ENCODE results near the gene NDUFB7. TPM values are rescaled to one million over a fixed set of nuclear protein-coding genes. Genes with fewer than 3 reads are reported as not detected.

NDUFB7 gene
- total RNA-seq, 2 experiments from 2014 or later: 141 to 282 TPM

DNA sequence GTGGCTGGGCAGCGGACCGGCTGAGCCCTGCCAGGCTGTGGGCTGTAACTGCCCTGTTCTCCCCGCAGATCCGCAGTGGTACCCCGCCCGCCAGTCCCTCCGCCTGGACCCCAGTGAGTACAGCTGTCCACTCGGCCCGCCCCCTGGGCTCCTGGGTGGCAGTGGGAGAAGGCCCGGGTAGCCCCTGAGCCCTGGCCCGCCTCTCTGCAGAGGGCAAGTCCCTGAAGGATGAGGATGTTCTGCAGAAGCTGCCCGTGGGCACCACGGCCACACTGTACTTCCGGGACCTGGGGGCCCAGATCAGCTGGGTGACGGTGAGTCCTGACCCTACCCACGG lies 8.3 kb downstream of the NDUFB7 start:
- Histone ChIP-seq H3K36me3 (ENCODE audit: insufficient read depth, low read length) (peaks cover 49% of the 10 kb centered on the region), H3K4me3 (ENCODE audit: low read depth, low read length, poor library complexity, severe bottlenecking) (no peak overlapping the region), H3K79me2 (ENCODE audit: insufficient read depth, low read depth, low read length) (peaks cover 14% of the 10 kb centered on the region; the same call in 1 of the 2 replicates), H3K9me2 (ENCODE audit: insufficient read depth, low read length) (no peaks in the 10 kb centered on the region), H3K4me2 (ENCODE audit: low read length) (no peak overlapping the region), H3K9me3 (ENCODE audit: low read length) (no peaks in the 10 kb centered on the region), H4K20me1 (ENCODE audit: insufficient read depth, low read length) (no peaks in the 10 kb centered on the region), H3K4me1 (ENCODE audit: insufficient read depth, low read length, poor library complexity, severe bottlenecking) (peaks cover 20% of the 10 kb centered on the region), H3K27ac (ENCODE audit: low read depth, low read length, poor library complexity, severe bottlenecking) (no peak overlapping the region), H2AFZ (ENCODE audit: low read length) (no peak overlapping the region)
- DNase-seq (ENCODE audit: low spot score): no peak
- BruUV-seq (replicated peaks): no TSS peak
- ChIA-PET CTCF (ENCODE audit: unreplicated experiment) (no interaction called here), POLR2A (no interaction called here)
- TF ChIP-seq, protein P1, sequence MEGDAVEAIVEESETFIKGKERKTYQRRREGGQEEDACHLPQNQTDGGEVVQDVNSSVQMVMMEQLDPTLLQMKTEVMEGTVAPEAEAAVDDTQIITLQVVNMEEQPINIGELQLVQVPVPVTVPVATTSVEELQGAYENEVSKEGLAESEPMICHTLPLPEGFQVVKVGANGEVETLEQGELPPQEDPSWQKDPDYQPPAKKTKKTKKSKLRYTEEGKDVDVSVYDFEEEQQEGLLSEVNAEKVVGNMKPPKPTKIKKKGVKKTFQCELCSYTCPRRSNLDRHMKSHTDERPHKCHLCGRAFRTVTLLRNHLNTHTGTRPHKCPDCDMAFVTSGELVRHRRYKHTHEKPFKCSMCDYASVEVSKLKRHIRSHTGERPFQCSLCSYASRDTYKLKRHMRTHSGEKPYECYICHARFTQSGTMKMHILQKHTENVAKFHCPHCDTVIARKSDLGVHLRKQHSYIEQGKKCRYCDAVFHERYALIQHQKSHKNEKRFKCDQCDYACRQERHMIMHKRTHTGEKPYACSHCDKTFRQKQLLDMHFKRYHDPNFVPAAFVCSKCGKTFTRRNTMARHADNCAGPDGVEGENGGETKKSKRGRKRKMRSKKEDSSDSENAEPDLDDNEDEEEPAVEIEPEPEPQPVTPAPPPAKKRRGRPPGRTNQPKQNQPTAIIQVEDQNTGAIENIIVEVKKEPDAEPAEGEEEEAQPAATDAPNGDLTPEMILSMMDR (conservative IDR thresholded peaks at IDR 0.05; ENCODE audit: low read length): no peak
- no peak for TF ChIP-seq EZH2phosphoT487 (IDR thresholded peaks at IDR 0.05; ENCODE audit: borderline replicate concordance, low read depth, low read length)
- intact Hi-C loops (cut with micrococcal nuclease; ENCODE audit: unreplicated experiment): no loop called here

DNA sequence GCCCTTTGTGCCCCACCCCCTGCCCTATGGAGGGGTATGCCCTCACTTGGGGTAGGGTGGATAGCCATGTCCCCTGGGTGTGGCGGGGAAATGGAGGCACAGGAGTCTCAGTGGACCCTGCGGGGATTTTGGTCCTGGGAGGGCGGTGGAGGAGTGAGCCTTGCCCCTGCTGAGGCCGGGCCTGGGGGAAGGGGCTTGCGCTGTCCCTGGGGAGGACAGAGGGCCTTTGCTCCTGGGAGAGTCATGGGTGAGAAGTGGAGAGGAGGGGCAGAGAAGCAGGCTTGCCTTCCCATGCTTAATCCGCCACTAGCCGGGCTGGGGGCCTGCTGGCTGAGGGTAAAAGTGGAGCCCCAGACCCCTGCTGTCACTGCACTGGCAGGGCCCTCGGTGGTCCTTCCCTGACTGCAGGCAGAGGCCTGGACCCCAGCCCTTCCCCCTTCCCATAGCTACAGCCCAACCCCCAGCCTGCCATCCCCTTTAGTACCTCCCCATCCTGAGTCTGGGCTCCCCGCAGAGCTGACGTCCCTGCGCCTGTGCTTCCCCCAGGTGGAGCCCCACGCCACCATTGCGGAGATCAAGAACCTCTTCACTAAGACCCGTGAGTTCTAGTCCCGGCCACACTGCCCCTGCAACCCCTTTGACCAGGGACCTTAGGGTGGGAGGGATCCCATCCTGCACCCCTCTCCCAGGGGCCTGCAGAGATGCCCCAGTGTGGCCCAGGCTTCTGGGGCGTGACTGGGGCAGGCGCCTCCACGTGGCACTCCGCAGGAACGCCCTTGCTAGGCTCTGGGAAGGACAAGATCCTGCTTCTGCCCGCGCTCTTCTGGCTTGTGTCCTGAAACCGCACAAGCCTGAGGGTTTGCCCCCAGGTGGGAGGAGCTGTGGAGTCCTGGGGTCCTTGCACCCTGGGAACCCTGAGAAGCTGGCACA lies 8.9 kb downstream of the NDUFB7 start:
- BruUV-seq (replicated peaks): no TSS peak
- POLR2A ChIA-PET: no interaction called here

More for the DNA sequence above, 8.9 kb downstream of the NDUFB7 start:
- no peak overlapping the region for H2AFZ ChIP-seq (ENCODE audit: low read length)
- TF ChIP-seq EZH2phosphoT487 (IDR thresholded peaks at IDR 0.05; ENCODE audit: borderline replicate concordance, low read depth, low read length): no peak
- TF ChIP-seq, protein P1 (conservative IDR thresholded peaks at IDR 0.05; ENCODE audit: low read length): no peak
- H3K4me2 ChIP-seq (ENCODE audit: low read length): no peak overlapping the region
- peaks cover 14% of the 10 kb centered on the region; the same call in 1 of the 2 replicates for H3K79me2 ChIP-seq (ENCODE audit: insufficient read depth, low read depth, low read length)
- H3K9me2 ChIP-seq (ENCODE audit: insufficient read depth, low read length): no peaks in the 10 kb centered on the region
- H3K36me3 ChIP-seq (ENCODE audit: insufficient read depth, low read length): peaks cover 45% of the 10 kb centered on the region
- H3K4me3 ChIP-seq (ENCODE audit: low read depth, low read length, poor library complexity, severe bottlenecking): no peak overlapping the region
- no peaks in the 10 kb centered on the region for H4K20me1 ChIP-seq (ENCODE audit: insufficient read depth, low read length)
- CTCF ChIA-PET (ENCODE audit: unreplicated experiment): no interaction called here
- H3K27ac ChIP-seq (ENCODE audit: low read depth, low read length, poor library complexity, severe bottlenecking): no peak overlapping the region
- no peak for DNase-seq (ENCODE audit: low spot score)
- no peaks in the 10 kb centered on the region for H3K9me3 ChIP-seq (ENCODE audit: low read length)
- peaks cover 24% of the 10 kb centered on the region for H3K4me1 ChIP-seq (ENCODE audit: insufficient read depth, low read length, poor library complexity, severe bottlenecking)
- intact Hi-C loops (cut with micrococcal nuclease; ENCODE audit: unreplicated experiment): no loop called here
